ENCODE data around the gene BEX4.
A peak's percentile ranks its signal among the peaks of the same experiment; 100 is the strongest.

Gene BEX4

GRCh38 chrX:103248553-103248952 is 33.6 kb downstream of the BEX4 start:
- H3K4me3 ChIP-seq (ENCODE audit: control insufficient read depth, low read depth, low read length), result no peak overlapping the region
- DNase-seq (ENCODE audit: low read depth), result peak; percentile 30
- peak; percentile 49 for TF ChIP-seq CTCF (conservative IDR thresholded peaks at IDR 0.05; ENCODE audit: control insufficient read depth, insufficient read depth, low read depth, low read length)

- no peak for TF ChIP-seq CTCF (conservative IDR thresholded peaks at IDR 0.05; ENCODE audit: control insufficient read depth, insufficient read depth, low read depth, low read length)
- H3K4me3 ChIP-seq (ENCODE audit: control insufficient read depth, low read depth, low read length), result no peak overlapping the region
- no peak for DNase-seq (ENCODE audit: low read depth)
These were observed 34.9 kb downstream of the BEX4 start for GRCh38 chrX:103249805-103250204.

- DNase-seq (ENCODE audit: low read depth), result no peak
- no peak for TF ChIP-seq CTCF (conservative IDR thresholded peaks at IDR 0.05; ENCODE audit: control insufficient read depth, insufficient read depth, low read depth, low read length)
- H3K4me3 ChIP-seq (ENCODE audit: control insufficient read depth, low read depth, low read length), result no peak overlapping the region
These were observed 36.1 kb downstream of the BEX4 start for GRCh38 chrX:103250977-103251376.

GRCh38 chrX:103253608-103254007 is 38.7 kb downstream of the BEX4 start:
- H3K4me3 ChIP-seq (ENCODE audit: control insufficient read depth, low read depth, low read length), result peak overlapping the region; percentile 66
- TF ChIP-seq CTCF (conservative IDR thresholded peaks at IDR 0.05; ENCODE audit: control insufficient read depth, insufficient read depth, low read depth, low read length), result no peak
- peak; percentile 14 for DNase-seq (ENCODE audit: low read depth)

- TF ChIP-seq CTCF (conservative IDR thresholded peaks at IDR 0.05; ENCODE audit: control insufficient read depth, insufficient read depth, low read depth, low read length), result no peak
- peak; percentile 33 for DNase-seq (ENCODE audit: low read depth)
These were observed 39.4 kb downstream of the BEX4 start for GRCh38 chrX:103254171-103254824.

GRCh38 chrX:103254921-103255493 is 40.1 kb downstream of the BEX4 start, which contains the start of gene TCEAL8:
Gene TCEAL8 (minus strand): TSS chrX:103255155. CDS start chrX:103253979, 1,176 bp downstream.
- peak within 1 kb of the TSS; percentile 66 for H3K4me3 ChIP-seq (ENCODE audit: control insufficient read depth, low read depth, low read length)
- TF ChIP-seq CTCF (conservative IDR thresholded peaks at IDR 0.05; ENCODE audit: control insufficient read depth, insufficient read depth, low read depth, low read length), result no peak
- peak; percentile 81 for DNase-seq (ENCODE audit: low read depth)

More at GRCh38 chrX:103254171-103254824, 39.4 kb downstream of the BEX4 start:
- peak overlapping the region; percentile 66 for H3K4me3 ChIP-seq (ENCODE audit: control insufficient read depth, low read depth, low read length)
